ENCODE data around the gene ARMC2.
"Not testable (repeated sequence)": the region's sequence is repeated elsewhere in the genome, so short reads cannot be mapped to it uniquely, and the experiment has no call there.

Gene ARMC2

GRCh38 chr6:108872575-108872974, 24.4 kb downstream of the ARMC2 start:
- no peak for ATAC-seq

GRCh38 chr6:108873251-108873650, 25.0 kb downstream of the ARMC2 start:
- no peak for ATAC-seq

GRCh38 chr6:108873971-108874370, 25.7 kb downstream of the ARMC2 start:
- no peak for ATAC-seq

GRCh38 chr6:108874470-108875160, 26.4 kb downstream of the ARMC2 start:
- ATAC-seq, result peak; percentile 80 to 81

- ATAC-seq, result peak; percentile 11
Measured at GRCh38 chr6:108875161-108875555, 26.9 kb downstream of the ARMC2 start.

- ATAC-seq, result no peak
Measured at GRCh38 chr6:108877046-108877751, 29.0 kb downstream of the ARMC2 start.

GRCh38 chr6:108878942-108879341, 30.7 kb downstream of the ARMC2 start:
- ATAC-seq, result no peak

- peak; percentile 83 to 90 for ATAC-seq
Measured at GRCh38 chr6:108883172-108883571, 35.0 kb downstream of the ARMC2 start.

GRCh38 chr6:108884211-108885059, 36.2 kb downstream of the ARMC2 start:
- no peak for ATAC-seq

GRCh38 chr6:108888052-108888451, 39.8 kb downstream of the ARMC2 start:
- ATAC-seq, result no peak

- ATAC-seq, result no peak
Measured at GRCh38 chr6:108888745-108889144, 40.5 kb downstream of the ARMC2 start.

- not testable (repeated sequence) for ATAC-seq
Measured at GRCh38 chr6:108890898-108891297, 42.7 kb downstream of the ARMC2 start.

- ATAC-seq, result peak in 1 of 2 donors; percentile 28
Measured at GRCh38 chr6:108895571-108895970, 47.3 kb downstream of the ARMC2 start.

- peak; percentile 49 to 55 for ATAC-seq
Measured at GRCh38 chr6:108896111-108896661, 48.0 kb downstream of the ARMC2 start.

GRCh38 chr6:108897371-108897770, 49.1 kb downstream of the ARMC2 start:
- ATAC-seq, result no peak

- peak in 1 of 2 donors; percentile 61 for ATAC-seq
Measured at GRCh38 chr6:108902382-108902792, 54.2 kb downstream of the ARMC2 start.

GRCh38 chr6:108903796-108904195, 55.6 kb downstream of the ARMC2 start:
- no peak for ATAC-seq

- peak; percentile 38 to 51 for ATAC-seq
Measured at GRCh38 chr6:108904741-108905140, 56.5 kb downstream of the ARMC2 start.

GRCh38 chr6:108914235-108915022, 66.2 kb downstream of the ARMC2 start:
- no peak for ATAC-seq

GRCh38 chr6:108915258-108915657, 67.0 kb downstream of the ARMC2 start:
- ATAC-seq, result no peak

GRCh38 chr6:108916026-108916686, 67.9 kb downstream of the ARMC2 start:
- peak in 1 of 2 donors; percentile 73 for ATAC-seq

- no peak for ATAC-seq
Measured at GRCh38 chr6:108920751-108921150, 72.5 kb downstream of the ARMC2 start.
